Amniotic epithelial cell (primary cell): ENCODE results near the gene RTN4R.
"Not testable (repeated sequence)": the region's sequence is repeated elsewhere in the genome, so short reads cannot be mapped to it uniquely, and the experiment has no call there.

Experiments used
- DNase-seq: peaks from one replicate; pipeline ENCODE4 v3.0.0-alpha.2; 2010; ENCODE audit warnings: low read depth

Gene RTN4R

DNA sequence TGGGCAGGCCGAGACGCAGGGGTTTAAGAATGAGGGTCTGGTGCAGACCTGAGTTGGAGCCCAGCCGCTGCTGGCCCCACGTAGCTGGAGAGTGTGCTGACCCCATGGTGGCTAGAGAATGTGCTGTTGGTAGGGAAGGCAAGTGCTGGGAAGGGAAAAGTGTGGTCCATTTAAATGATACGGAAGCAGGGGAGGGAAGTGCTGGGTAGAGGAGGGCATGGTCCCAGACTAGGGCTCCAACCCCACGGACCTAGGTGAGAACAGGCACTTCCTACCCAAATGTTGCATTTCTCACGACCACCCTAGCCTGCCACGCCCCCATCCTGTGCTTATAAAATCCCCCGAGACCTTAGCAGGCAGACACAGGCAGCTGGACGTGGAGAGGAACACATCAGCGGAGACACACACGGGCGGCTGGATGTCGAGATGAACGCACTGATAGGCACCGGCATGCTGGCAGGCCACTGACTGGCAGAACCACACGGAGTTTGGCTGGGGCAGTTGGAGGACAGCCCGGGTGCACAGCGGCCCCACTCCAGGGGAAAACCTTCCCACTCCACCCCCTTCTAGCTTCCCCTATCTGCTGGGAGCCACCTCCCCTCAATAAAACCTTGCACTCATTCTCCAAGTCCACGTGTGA, 18.8 kb upstream of the RTN4R start:
- DNase-seq: not testable (repeated sequence)

DNA sequence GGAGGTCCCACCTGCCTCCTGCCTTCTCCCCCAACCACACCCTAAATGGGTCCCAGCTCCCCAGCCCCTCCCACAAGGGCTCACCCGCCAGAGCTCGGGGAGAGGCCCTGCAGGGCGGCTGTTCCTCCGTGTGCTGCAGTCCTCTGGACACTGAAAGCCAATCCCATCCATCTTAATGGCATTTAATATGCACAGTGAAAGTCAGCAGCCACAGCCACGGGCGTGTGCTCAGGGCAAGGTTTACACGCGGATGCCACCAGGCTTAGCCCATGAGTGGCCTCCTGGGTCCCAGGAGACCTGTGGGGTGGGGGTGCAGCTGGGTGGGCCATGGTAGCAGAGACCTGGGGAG, 18.2 kb upstream of the RTN4R start:
- DNase-seq: not testable (repeated sequence)

DNA sequence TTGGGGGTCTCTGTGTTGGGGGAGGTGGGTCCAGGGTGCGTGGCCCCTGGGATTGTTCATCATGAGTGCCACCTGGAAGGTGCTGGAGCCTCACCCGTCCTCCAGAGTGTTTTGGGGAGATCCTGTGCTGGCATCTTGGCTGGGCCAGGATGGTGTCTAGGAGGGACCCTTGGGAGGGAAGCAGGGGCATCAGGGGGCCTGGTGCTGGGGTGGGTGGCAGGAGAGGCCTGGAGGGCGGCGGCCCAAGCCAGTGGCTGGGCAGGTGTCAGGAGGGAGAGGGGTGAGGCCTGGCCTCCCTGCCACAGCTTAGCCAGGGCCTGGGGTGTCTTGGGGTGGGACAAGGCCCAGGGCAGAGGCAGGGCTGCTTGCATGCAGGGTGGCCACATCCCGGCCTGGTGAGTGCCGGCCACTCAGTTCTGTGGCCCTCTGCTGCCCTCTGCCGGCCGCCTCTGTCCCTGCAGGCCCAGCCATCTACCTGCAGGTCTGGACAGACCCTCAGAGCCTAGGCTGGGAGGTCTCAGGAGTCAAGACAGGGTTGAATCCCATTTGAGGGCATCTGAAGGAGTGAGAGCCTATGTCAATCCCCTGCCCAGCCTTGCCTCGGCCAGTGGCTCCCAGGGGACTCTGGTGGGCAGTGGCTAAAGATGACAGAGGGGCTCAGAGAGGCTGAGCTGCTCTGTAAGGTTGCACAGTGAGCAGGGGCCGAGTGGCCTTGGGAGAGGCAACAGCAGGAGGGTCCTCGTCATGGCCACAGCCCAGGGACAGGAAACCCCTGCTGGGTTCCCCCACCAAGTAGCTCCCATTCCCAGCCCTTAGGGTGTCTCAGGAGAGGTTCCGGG, 17.6 kb upstream of the RTN4R start:
- DNase-seq: peak; percentile 9

DNA sequence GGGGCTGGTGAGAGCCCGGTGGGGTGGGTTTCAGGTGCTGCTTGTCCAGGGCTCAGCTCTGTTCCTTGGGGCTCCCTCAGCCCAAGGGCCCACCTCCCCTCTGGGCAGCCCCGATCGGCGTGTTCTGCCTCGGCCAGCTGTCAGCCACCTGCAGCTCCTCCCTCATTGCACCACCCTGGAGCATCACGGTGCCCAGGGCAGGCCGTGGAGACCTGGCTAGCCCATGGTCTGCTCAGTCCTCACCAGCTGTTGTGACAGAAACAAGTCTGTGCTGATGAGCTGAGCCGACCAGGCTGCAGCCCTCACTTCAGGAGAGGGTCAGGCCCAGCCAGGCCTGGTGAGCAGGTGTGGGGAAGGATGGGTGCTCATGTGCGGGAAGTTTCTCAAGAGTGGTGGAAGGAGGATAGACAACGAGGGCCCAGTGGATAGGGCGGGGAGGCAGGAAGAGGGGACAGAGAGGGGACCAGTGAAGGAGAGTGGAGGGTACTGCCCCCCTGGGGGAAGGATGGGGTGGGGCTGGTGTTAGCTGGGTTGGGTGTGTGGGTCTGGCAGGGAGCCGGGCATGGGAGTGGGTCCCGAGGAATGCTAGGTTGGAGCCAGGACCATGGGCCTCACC, 16.5 kb upstream of the RTN4R start:
- DNase-seq: no peak

DNA sequence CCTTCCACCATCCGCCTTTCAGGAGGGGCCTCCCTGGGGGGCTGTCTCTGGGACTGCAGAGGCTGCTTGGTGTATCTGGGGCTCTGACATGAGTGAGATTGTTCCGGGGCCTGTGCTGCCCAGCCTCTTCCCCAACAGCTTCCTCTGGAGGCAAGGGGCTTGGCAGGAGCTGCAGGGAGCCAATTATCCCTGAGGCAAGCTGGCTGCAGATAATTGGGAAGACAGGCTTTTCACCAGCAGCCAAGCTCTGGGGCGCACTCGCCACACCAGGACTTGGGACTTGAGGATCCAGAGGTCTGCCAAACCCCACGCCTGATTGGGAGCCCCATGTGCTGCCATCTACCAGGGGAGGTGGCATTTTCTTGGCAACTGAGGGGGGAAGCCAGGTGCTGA, 15.6 kb upstream of the RTN4R start:
- no peak for DNase-seq

DNA sequence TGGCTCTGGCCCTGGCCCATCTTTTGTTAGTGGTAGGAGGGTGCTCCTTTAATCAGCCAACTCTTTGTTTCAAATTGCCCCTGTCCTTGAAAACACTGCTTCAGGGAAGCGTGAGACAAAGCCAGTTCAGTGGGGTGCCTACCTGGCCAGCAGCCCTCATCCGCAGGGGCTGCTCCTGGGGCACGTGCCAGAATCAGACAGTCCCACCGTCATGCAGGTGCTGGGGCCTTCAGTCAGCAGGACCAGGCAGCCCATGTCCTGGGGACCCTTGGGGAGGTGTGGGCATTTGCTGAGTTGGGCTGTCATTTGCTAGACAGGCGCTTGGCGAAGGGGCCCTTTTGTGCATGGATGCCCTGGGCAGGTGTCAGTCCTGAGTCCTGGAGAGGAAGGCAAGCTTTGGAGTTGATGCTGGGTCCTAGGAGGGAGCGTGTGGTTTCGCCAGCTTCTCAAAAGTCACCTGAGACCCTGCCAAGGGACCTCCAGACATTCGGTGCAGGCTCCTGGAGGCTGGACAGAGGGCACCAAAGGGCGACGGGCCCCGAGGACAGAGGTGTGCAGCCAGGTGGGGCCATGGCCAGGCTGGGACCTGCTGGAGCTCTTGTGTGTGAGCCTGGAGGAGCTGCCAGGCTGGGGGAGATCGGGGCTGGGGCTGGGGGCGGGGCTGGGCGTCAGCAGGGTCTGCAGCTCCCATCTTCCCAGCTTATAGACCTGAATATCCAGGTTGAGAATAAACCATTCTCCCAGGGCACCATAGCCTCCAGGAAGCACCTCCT, 15.0 kb upstream of the RTN4R start:
- DNase-seq: no peak

DNA sequence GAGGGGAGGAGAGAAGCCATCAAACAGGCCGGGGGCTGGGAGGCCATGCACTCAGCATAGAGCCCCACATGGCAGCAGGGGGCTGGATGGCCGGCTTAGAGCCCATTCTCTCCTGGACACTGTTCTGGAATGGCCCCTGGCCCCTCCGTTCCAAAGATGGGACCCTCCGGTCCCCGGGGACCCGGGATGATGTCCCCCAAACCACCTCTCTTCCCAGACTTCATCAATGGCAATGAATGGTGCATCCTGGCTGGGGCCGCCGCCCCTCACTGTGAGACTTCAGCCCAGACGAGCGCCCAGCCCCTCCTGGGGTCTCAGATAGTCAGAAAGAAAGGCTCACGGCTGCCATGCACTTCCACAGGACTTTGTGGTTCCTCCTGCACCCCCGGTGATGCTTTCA, 13.8 kb upstream of the RTN4R start:
- DNase-seq: no peak

DNA sequence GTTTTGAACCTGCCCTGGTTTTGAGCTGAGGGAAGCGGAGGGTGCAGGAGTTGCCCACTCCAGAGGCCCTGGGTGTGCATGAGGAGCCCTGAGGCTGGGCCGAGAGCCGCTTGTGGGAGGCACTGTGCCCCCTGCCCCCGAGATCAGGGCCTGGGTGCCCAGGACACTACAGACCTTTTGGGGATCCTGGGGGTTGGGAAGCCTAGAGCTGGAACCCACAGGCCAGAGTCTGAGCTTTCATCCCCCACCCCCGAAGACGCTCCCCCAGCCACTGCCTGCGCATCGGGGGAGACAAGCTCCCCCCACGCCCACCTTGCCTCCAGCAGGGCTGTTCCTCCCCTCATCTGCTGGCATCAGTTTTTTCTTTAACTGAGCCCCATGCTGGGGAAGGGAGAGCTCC, 13.4 kb upstream of the RTN4R start:
- DNase-seq: not testable (repeated sequence)

DNA sequence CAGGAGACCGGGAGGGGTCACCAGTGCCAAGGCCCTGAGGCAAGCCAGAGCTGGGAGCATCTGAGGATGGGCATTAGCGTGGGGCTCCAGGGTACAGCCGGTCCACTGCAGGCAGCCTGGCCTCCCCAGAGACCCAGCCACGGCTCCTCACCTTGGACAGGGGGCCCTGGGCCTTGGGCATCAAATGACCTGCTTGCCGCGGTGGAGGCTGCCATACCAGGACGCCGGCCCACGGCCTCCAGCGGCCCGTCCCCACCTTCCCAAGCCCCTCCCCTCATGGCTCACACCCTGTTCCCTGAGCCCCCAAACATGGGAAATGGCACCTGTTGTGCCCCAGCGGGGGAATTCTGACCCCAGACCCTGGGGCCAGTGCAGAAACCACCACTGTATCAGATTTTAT, 12.7 kb upstream of the RTN4R start:
- DNase-seq: no peak

DNA sequence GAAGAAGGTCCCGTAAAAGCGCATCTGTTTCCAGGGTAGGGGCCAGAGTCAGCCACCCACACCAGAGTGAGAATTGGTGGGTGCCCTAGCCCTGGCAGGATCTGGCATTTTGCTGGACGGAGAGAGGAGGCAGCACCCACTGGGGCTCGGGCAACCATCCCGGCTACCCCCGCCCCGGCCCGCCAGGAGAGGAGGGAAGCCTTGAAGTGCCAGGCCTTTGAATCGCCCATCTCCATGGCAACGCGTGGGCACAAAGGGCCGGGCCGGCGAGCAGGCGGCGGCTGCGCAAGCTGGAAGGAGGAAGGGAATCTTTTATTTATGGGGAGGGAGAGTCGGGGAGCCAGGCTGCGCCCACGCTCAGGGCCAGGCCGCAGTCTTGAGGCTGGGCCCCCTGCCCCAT, 12.0 kb upstream of the RTN4R start:
- DNase-seq: not testable (repeated sequence)

DNA sequence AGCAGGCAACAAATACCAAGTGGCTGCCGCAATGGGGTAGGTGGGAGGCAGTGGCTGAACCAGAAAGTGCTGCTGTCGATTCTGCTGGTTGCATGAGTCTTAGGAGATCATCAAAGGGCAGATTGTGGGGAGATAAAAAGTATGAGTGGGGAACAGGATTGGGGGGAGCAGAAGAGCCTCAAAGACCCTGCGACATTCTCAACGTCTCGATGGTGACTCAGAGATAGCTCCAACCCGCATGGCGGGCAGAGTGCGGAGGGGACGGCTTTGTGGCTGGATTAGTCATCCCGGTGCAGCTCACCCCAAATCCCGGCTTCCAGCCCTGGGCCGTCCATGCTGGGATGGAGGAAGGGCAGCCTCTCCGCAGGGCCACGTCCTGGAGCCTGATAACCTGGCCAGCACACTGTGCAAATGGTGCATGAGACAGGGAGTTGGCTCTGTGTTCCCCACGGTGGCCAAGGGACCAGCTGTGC, 11.6 kb upstream of the RTN4R start:
- DNase-seq: peak; percentile 67

DNA sequence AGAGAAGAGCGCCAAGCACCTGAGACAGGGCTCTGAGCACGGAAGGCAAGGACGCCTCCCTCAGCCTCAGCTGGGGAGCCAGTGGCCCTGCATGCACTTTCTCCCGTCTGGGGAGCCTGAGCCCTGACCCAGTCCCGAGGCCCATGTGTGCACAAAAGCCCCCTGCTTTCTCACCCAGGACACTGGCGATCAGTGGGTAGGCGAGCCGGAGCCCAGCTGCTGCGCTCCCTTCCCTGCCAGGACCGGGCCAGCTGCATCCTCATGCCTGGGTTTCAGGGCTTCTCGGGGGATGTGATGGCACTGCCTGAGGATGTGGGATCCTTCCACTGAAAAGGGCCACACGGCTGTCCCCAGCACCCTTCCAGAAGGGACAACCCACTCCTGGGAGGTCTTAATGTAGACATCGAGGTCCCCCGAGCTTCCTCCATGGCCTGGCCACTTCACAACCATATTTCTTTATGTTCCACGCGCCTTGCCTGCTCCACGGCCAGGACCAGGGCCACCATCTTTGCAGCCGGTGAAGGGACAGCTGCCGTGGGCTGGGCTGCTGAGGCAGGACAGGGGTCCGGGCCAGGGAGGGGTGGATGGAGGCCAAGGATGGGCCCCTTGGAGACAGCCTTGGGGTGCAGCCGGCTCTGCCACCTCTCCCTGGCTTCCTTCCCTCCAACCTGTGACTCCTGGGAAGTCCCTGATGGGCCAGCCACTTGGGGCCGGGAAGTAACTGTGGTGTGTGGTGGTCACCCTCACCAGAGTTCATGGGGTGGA, 10.8 kb upstream of the RTN4R start:
- DNase-seq: not testable (repeated sequence)

DNA sequence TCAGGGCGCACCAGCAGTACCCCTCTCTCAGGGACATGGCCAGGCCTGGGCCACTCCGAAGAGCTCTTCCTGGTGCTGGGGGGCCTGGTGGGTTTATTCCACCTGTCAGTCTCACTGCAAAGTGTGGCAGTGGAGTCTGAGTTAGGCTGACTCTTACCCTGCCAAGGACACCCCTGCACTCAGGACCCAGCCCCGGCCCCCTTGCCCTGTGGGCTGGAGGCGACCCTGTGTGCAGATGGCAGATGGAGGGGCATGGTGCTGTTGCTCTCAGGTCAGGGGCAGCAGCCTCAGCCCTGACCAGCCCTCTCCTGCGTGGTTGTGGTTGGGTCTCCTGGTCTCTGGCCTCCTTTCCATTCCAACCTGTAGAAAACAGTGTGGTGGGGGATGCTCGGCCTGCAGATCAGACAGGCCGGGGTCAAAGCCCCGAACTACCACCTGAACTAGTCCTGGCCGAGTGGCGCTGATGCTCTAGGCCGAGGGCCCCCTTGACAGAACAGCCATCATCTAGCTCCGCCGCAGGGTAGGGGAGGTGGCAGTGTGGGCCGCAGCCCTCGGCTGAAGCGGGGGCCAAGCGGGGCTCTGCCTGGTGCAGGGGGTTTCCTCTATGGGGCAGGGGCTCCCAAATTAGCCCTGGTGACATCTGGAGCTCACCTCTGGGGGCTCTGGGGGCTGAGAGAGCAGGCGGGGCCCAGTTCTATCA, 10.0 kb upstream of the RTN4R start:
- not testable (repeated sequence) for DNase-seq

DNA sequence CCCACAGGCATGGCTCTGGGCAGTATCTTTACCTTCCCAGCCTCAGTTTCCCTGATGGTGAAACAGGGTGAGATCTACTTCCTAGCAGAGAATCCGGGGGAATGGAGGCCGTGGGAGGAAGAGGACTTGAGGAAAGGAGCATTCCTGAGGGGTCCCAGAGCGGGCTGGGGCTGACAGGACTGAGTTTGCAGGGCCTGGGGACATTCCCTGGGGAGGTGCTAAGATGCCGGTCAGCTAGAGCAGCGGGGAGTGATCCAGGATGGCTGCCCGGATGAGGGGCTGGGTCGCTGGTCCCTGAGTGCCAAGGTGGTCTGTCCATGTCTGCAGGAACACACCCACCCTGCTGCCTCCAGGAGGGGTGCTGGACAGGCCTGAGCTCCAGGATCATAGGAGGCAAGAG, 8.3 kb upstream of the RTN4R start:
- no peak for DNase-seq

DNA sequence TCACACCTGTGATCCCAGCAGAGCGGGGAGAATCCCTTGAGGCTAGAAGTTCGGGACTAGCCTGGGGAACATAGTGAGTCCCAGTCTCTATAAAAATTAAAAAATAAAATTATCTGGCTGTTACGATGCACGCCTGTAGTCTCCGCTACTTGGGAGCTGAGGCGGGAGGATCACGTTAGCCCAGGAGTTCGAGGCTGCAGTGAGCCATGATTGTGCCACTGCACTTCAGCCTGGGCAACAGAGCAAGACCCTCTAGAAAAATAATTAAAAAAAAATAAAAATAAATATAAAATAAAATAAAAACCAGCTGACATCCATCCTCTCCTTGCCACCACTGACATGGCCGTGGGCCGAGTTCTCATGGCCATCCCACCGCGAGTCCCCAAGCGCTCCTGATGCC, 7.7 kb upstream of the RTN4R start:
- DNase-seq: no peak

DNA sequence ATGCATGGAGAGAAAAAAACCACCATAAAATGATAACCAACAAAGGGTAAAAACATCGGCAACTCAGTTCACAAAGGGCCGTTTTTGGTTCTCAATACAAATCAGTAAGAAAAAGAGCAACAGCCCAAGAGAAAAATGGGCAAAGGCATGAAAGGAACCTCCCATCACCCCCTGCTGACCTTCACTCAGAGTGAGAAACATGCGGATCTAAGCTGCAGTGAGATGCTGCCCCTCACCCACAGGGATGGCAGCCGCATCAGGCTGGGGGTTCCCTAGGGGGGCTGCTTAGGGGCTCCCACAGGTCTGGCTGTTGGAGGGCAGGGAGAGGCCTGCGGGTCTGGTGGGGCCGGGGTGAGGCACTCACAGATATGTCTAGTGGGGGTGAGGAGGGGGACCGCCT, 7.2 kb upstream of the RTN4R start:
- DNase-seq: not testable (repeated sequence)

DNA sequence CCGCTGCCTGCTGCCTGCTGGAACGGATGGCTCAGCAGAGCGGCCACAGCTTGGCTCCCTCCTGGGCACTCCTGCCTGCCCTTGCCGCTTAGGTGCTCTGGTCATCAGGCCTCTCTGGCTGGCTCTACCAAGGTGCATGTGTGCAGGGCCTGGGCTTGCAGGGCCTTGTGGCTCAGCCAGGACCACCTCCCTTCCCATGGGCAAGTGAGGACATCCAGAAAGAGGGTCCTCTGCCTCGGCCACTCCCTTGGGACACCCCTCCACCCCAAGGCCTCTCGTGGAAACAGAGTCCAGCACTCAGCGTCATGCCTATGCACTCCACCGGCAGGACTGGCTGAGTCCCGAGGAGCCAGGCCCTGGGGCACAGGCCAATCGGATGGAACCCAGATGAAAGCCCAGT, 6.3 kb upstream of the RTN4R start:
- not testable (repeated sequence) for DNase-seq

DNA sequence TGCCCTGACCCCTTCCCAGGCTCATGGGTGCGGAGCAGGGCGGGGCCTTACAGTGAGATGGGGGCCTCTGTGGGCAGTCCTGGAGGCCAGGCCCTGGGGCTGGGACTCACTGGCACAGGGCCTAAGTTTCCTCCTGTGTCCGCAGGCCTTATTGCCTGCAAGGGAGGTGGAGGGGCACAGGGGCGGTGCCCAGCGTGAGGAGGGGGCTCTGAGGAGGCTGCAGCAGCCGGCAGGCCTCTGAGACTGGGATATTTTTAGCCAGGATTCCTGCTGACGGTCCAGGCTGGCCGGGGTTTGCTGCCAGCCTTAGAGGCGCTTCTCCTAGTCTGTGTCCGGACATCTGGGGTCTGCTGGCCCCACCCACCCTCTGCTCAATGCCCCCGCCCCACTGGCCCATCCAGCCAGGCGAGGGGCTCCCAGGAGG, 5.7 kb upstream of the RTN4R start:
- DNase-seq: no peak

DNA sequence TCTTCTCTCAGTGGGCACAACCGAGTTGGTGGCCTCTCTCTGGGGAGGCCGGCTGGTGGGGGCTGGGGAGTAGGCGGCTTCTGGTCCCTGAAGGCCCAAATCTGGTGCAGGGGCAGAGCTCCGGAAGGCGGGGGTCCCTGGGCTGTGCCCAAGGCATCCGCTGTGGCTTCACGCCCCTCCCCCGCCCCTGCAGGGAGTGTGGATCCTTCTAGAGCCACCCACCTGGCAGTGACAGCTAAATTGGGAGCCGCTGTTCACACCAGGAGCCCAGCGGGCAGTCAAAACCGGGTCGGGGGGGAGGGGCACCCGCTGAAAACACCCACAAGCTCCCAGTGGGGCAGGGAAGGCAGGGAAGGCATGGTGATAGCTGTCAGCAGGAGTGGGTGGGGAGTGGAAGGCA, 4.6 kb upstream of the RTN4R start:
- no peak for DNase-seq

DNA sequence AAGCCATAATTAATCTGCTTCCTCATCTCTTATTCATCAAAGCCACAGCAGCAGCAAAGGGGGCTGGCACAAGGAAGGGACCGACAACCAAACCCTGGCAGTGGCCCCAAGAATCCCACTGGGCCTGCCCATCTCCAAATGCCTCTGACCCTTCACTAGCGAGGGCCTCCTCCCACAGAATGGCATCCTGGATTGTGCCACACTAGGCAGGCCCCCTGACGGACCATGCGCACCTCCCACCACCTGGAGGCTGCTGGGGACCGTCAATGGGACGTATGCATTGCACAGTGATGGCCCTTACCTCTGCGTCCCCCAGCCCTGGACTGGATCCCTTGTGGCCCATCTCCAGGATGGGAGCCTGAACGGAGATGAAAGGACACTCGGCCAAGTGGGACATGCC, 4.1 kb upstream of the RTN4R start:
- DNase-seq: no peak
